Islet precursor cell (in vitro differentiated cells): ENCODE measurements around the gene WDR44.
"Not testable (repeated sequence)": the region's sequence is repeated elsewhere in the genome, so short reads cannot be mapped to it uniquely, and the experiment has no call there.

Experiments
- DNase-seq: peaks from one replicate; pipeline ENCODE4 v3.0.0-alpha.2; 2018

Gene WDR44

GRCh38 chrX:118360429-118361125 lies 14.7 kb downstream of the WDR44 start:
- no peak for DNase-seq

- DNase-seq: no peak
Observed at GRCh38 chrX:118364261-118364660, 18.4 kb downstream of the WDR44 start.

- DNase-seq: no peak
Observed at GRCh38 chrX:118367338-118367737, 21.4 kb downstream of the WDR44 start.

- DNase-seq: no peak
Observed at GRCh38 chrX:118368398-118368797, 22.5 kb downstream of the WDR44 start.

- DNase-seq: no peak
Observed at GRCh38 chrX:118370921-118371624, 25.2 kb downstream of the WDR44 start.

GRCh38 chrX:118373538-118373937 lies 27.6 kb downstream of the WDR44 start:
- no peak for DNase-seq

- DNase-seq: no peak
Observed at GRCh38 chrX:118383120-118383519, 37.2 kb downstream of the WDR44 start.

- no peak for DNase-seq
Observed at GRCh38 chrX:118392716-118393115, 46.8 kb downstream of the WDR44 start.

- no peak for DNase-seq
Observed at GRCh38 chrX:118396113-118396512, 50.2 kb downstream of the WDR44 start.

- peak; percentile 68 for DNase-seq
Observed at GRCh38 chrX:118418811-118419251, 72.9 kb downstream of the WDR44 start.

- no peak for DNase-seq
Observed at GRCh38 chrX:118420462-118420861, 74.6 kb downstream of the WDR44 start.

- DNase-seq: no peak
Observed at GRCh38 chrX:118423558-118423957, 77.7 kb downstream of the WDR44 start.

- no peak for DNase-seq
Observed at GRCh38 chrX:118432799-118433198, 86.9 kb downstream of the WDR44 start.

- DNase-seq: no peak
Observed at GRCh38 chrX:118437283-118437682, 91.4 kb downstream of the WDR44 start.

- DNase-seq: no peak
Observed at GRCh38 chrX:118448273-118448783, 102.4 kb downstream of the WDR44 start.

GRCh38 chrX:118455013-118455412 lies 109.1 kb downstream of the WDR44 start:
- no peak for DNase-seq

GRCh38 chrX:118459494-118459893 lies 113.6 kb downstream of the WDR44 start:
- DNase-seq: no peak

- DNase-seq: no peak
Observed at GRCh38 chrX:118464501-118464900, 118.6 kb downstream of the WDR44 start.

- no peak for DNase-seq
Observed at GRCh38 chrX:118468122-118468521, 122.2 kb downstream of the WDR44 start.

- DNase-seq: not testable (repeated sequence)
Observed at GRCh38 chrX:118470721-118471347, 124.9 kb downstream of the WDR44 start.

- DNase-seq: no peak
Observed at GRCh38 chrX:118474586-118474985, 128.7 kb downstream of the WDR44 start.

GRCh38 chrX:118475903-118476302 lies 130.0 kb downstream of the WDR44 start:
- DNase-seq: peak; percentile 75

GRCh38 chrX:118480172-118480571 lies 134.3 kb downstream of the WDR44 start:
- no peak for DNase-seq

GRCh38 chrX:118482384-118482783 lies 136.5 kb downstream of the WDR44 start:
- not testable (repeated sequence) for DNase-seq
